Activated CD4-positive, alpha-beta T cell treated with anti-CD3 and anti-CD28 coated beads for 36 hours (primary cell): ENCODE results near the gene HAND2. TPM values are rescaled to one million over a fixed set of nuclear protein-coding genes. Genes with fewer than 3 reads are reported as not detected.

Experiments used
- ATAC-seq: fragments of 200-7000 bp; cut with Tn5 transposase; one replicate; pipeline ENCODE4 v1.10.0; 2021; ENCODE audit warnings: mild to moderate bottlenecking, moderate library complexity
- CTCF ChIA-PET: fragments of 350-600 bp; sonication (Branson Sonifier 250); formaldehyde crosslinking; loops from one replicate; lab custom pipeline; 2021; ENCODE audit warnings: antibody characterized with exemption; lab: Charles Lee
- POLR2A ChIA-PET: fragments of 350-600 bp; sonication (Branson Sonifier 250); formaldehyde crosslinking; loops from one replicate; lab custom pipeline; 2021; ENCODE audit warnings: antibody characterized with exemption, inconsistent platforms; lab: Charles Lee
- DNase-seq: peaks from one replicate; pipeline ENCODE4 v3.0.0-alpha.2; 2020
- H3K27ac Mint-ChIP-seq: one replicate; pipeline ENCODE4 v1.8.0; 2021; ENCODE audit warnings: mixed read lengths
- H3K27me3 Mint-ChIP-seq: one replicate; pipeline ENCODE4 v1.8.0; 2021; ENCODE audit warnings: mixed read lengths
- H3K36me3 Mint-ChIP-seq: one replicate; pipeline ENCODE4 v1.8.0; 2021; ENCODE audit warnings: low read depth, mixed read lengths
- H3K4me1 Mint-ChIP-seq: one replicate; pipeline ENCODE4 v1.8.0; 2021; ENCODE audit warnings: mixed read lengths
- H3K4me3 Mint-ChIP-seq: one replicate; pipeline ENCODE4 v1.8.0; 2021; ENCODE audit warnings: mild to moderate bottlenecking, moderate library complexity, mixed read lengths
- H3K9me3 Mint-ChIP-seq: one replicate; pipeline ENCODE4 v1.8.0; 2021; ENCODE audit warnings: low read depth, mixed read lengths
- intact Hi-C, 2 experiments: fragments of 100-400 bp; cut with DNase I in 1 of 2; cut with micrococcal nuclease in 1 of 2; formaldehyde crosslinking; loops; one replicate each; pipeline versions ENCODE4 v1.14.2 to v1.15.1; 2022 to 2024; cut with DNase I, micrococcal nuclease
- total RNA-seq, 2 experiments: library from RNA; stranded (reverse); gene quantifications; one replicate each; pipeline ENCODE4 v1.2.3, GENCODE V29; 2021

The HAND2 gene
- total RNA-seq, 2 experiments from 2014 or later: not detected

DNA sequence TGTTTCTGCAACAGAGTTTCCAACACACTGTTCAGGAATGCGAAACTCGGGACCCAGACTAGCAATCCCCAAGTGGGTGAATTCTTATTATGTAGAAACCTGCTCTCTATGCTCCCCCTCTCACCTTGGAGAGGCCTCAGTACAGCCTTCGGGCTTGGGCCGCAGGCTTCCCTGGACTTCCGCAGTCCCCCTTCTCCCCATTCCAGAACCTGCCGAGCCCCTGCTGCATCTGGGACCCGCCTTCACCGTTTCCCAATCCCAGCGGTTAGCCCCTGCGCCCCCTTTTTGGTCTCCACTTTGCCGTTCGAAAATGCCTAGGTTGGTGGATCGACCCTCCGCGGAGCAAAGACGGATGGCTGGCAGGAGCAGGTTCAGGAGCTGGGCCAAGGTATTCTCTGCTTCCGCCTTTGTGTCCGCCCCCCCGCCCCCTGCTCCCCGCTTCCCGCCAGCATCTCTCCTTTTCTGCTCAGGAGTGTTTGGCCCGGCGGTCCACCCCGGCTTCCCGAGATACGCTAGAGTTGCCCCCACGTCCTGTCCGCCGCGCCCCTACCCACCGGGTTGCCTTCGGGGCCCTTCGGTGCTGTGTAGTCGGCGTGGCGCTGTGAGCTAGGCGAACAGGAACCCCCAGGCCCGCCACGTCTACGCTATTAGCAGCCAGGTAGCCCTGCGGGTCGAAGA is 11.5 kb downstream of the HAND2 start:
- Mint-ChIP-seq H3K36me3 (no peaks in the 10 kb centered on the region), H3K9me3 (no peaks in the 10 kb centered on the region), H3K4me1 (peaks cover 22% of the 10 kb centered on the region), H3K4me3 (no peak overlapping the region), H3K27me3 (peaks cover 84% of the 10 kb centered on the region), H3K27ac (no peak overlapping the region)
- intact Hi-C loops: no loop called here
- ATAC-seq (no peak), DNase-seq (no peak)
- ChIA-PET POLR2A (no interaction called here), CTCF (interaction anchor here (0.6 kb wide), 1 partner anchor 683 kb away, joined by 3 read pairs; no protein-coding TSS in a partner anchor)

DNA sequence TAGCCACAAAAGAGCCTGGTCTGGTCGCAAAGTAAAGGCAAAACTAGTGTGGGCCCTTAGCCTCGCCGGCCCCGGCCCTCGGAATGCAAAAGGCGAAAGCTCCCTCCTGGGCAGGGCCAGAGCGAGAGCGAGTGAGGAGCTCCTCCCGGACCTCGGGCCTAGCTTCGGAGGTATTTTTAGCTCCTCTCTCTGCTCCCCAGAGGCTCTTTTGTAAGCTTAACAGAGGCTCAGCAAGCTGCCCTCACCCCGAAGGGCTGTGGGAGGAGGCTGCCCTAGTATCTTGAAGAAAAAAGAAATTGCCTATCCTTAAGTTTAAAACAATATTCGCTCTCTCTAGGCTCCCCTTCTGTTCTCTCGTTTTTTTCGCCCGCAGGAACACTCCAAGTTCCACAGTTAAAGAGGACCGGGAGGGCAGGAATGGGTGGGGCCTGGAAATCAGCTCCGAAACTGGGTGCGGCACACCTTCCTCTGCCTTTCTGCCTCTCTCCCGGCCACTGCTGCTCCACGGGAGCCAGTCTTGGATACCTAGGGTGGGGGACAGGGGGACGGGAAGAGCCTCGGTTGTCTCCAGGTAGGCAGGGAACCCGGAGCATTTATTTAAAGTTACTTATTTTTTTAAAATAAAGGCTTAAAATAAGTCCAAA is 12.1 kb downstream of the HAND2 start:
- peaks cover 21% of the 10 kb centered on the region for H3K4me1 Mint-ChIP-seq
- H3K36me3 Mint-ChIP-seq: no peaks in the 10 kb centered on the region
- no peaks in the 10 kb centered on the region for H3K9me3 Mint-ChIP-seq
- intact Hi-C loops: loop anchor here (2.0 kb wide), 2 partner anchors 13 to 15 kb away; partner anchors contain the start of gene HAND2 (in 1 of the 2)
- H3K27ac Mint-ChIP-seq: no peak overlapping the region
- H3K4me3 Mint-ChIP-seq: no peak overlapping the region
- CTCF ChIA-PET: interaction anchor here (0.5 to 0.9 kb wide), 2 partner anchors 9 to 12 kb away, joined by 3 read pairs; no protein-coding TSS in a partner anchor
- POLR2A ChIA-PET: no interaction called here
- DNase-seq (no peak), ATAC-seq (no peak)
- H3K27me3 Mint-ChIP-seq: peaks cover 84% of the 10 kb centered on the region

DNA sequence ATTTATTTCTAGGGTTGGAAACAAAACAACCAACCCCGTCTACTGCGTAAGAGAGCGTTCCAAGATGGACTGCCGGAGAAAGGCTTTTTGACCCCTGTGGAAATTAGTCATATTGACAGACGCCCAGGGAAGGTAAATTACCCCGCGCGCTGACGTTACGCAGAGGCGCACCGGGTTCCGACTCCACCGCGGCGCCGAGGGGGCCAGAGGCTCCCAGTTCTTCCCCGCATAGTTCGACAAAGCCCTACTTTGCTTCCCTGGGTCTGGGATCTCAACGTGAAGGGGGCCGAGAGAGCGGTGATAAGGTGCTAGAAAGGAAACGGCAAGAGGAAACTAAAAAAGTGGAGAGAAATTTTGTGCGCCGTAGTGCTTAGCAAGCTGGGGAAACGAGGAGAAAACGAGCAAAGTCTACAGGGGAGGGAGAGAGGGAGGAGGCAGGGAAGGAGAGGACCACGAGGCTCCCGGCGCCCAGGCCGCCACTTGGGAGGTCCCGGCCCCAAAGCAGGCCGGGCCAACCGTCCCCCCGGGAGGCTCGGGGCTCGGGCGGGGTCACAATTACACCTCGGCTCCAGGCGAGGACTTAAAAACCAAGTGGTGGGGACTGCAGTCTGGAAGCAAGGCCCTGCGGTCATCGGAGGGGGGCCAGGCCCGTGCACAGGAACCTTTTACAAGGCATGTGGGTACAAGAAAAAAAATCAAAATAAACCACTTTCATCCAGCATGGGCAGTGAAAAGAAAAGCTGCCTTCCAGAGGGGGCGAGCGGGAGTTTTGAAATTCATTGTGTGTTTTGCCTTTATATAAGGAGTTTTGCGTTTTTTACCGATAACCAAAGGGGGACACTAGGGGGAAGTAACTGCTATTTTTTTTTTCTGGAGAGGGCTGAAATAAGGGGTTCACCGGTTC is 13.2 kb downstream of the HAND2 start:
- DNase-seq (no peak), ATAC-seq (no peak)
- no peak overlapping the region for H3K27ac Mint-ChIP-seq
- no peak overlapping the region for H3K4me3 Mint-ChIP-seq
- H3K9me3 Mint-ChIP-seq: no peaks in the 10 kb centered on the region
- POLR2A ChIA-PET: no interaction called here
- no peaks in the 10 kb centered on the region for H3K36me3 Mint-ChIP-seq
- intact Hi-C loops: loop anchor here (2.0 kb wide), 2 partner anchors 14 to 16 kb away; partner anchors contain the start of gene HAND2 (in 1 of the 2)
- peaks cover 11% of the 10 kb centered on the region for H3K4me1 Mint-ChIP-seq
- CTCF ChIA-PET: interaction anchor here (0.5 kb wide), 1 partner anchor 10 kb away, joined by 3 read pairs; no protein-coding TSS in a partner anchor
- peaks cover 83% of the 10 kb centered on the region for H3K27me3 Mint-ChIP-seq

DNA sequence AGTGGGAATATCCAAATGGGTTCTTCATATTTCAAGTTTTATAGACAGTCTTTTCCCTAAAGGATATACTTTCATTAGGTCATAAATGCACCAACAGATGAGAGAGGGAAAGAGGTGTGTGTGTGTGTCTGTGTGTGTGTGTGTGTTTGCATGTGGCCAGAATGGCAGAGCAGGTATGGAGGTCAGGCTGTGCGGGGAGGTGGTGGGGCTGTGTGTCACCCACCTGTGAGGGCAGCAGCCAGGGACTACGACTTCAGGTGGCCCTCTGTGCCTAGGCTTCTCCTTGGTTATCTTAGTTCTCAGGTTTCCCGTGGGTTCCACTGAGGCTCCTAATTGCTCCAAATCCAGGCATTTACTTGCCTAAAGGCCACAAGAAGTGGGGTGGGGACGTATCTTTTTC is 14.6 kb downstream of the HAND2 start:
- DNase-seq: no peak
- CTCF ChIA-PET: interaction anchor here (1.3 kb wide), 1 partner anchor 10 kb away, joined by 6 read pairs; no protein-coding TSS in a partner anchor
- Mint-ChIP-seq H3K27me3 (peaks cover 78% of the 10 kb centered on the region), H3K9me3 (no peaks in the 10 kb centered on the region), H3K4me1 (peaks cover 8% of the 10 kb centered on the region), H3K27ac (no peak overlapping the region), H3K4me3 (no peak overlapping the region), H3K36me3 (peaks cover 2% of the 10 kb centered on the region)
- ATAC-seq: no peak
- POLR2A ChIA-PET: no interaction called here
- intact Hi-C loops: no loop called here

DNA sequence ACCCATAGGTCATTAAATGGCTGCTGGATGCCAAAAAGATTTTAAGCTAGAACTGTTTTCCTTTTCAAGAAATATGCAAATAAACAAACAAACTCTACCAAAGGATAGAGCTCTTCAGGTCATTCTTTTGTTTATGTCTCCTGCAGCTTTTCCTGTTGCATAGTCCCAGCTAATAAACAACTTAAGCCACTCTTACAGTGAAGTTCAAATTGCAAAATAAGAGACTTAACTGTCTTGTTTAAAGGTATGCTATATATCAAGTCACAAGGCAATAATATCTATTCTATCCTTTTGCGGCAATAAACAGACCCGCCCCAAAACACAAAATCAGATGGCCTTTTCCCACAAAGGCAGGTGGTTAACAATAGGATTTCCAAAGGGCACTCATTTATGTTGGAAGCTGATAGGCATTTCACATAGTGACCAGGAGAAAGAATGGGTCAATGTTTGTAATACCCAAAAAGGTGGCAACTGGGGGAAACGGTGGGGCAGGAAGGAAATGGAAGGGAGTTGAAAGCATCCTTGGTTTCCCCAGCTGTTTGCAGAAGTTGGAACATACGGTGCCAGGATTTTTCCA is 15.3 kb downstream of the HAND2 start:
- ChIA-PET POLR2A (no interaction called here), CTCF (interaction anchor here (0.6 to 1.3 kb wide), 2 partner anchors 9 to 28 kb away, joined by 3 to 6 read pairs; no protein-coding TSS in a partner anchor)
- ATAC-seq (no peak), DNase-seq (no peak)
- peaks cover 3% of the 10 kb centered on the region for H3K36me3 Mint-ChIP-seq
- intact Hi-C loops: no loop called here
- H3K9me3 Mint-ChIP-seq: no peaks in the 10 kb centered on the region
- H3K4me3 Mint-ChIP-seq: no peak overlapping the region
- H3K27me3 Mint-ChIP-seq: peaks cover 73% of the 10 kb centered on the region
- H3K27ac Mint-ChIP-seq: no peak overlapping the region
- H3K4me1 Mint-ChIP-seq: peaks cover 9% of the 10 kb centered on the region

DNA sequence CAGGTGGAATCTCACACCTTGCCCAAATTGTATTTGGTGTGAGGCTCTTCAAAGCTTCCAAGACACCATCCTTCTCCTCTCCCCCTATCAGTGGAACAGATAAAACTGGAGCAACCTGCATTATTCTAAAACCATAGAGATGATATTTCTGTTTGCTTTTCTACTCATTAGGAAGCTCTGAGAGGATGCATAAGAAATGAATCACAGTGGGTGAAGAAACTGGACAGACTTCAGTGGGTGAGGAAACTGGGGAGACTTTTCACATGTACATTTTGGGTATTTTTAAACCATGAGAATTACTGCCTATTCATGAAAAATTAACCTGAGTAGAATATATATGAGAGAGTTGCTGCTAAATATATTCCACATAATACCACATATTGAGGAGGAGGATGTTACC is 16.4 kb downstream of the HAND2 start:
- no peak for ATAC-seq
- DNase-seq: no peak
- Mint-ChIP-seq H3K36me3 (peaks cover 3% of the 10 kb centered on the region), H3K9me3 (no peaks in the 10 kb centered on the region), H3K27me3 (peaks cover 68% of the 10 kb centered on the region), H3K4me1 (peaks cover 11% of the 10 kb centered on the region), H3K4me3 (no peak overlapping the region), H3K27ac (no peak overlapping the region)
- intact Hi-C loops: no loop called here
- ChIA-PET CTCF (interaction anchor here (0.7 kb wide), 1 partner anchor 66 kb away, joined by 3 read pairs; no protein-coding TSS in a partner anchor), POLR2A (no interaction called here)

DNA sequence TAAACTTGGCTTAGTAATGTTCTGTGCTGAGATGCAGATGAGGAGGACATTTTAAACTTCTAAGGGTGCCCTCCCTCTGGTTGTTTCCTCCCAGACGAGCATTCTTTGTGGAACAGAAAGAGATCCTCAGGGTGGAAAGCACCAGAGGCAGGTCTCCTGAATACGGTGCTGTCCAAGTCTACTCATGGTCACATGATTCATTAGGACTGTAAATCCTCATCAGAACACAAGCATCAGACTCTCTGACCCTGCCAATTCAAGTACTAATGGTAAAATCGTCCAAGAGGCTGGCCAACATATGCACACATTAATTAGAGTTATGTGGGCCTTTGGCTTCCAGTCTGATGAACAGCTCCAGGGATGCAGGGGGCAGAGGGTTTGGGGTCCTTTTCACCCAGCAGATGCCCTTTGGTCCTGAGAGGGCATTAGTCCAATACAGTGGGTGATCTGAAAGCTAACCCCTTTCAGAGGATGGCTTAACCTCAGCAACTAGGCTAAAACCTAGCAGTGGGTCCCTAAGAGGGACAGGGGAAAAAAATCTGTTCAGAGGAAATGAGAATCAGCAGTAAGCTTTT is 18.2 kb downstream of the HAND2 start:
- Mint-ChIP-seq H3K9me3 (no peaks in the 10 kb centered on the region), H3K4me1 (peaks cover 26% of the 10 kb centered on the region), H3K4me3 (no peak overlapping the region), H3K27ac (no peak overlapping the region), H3K27me3 (peaks cover 72% of the 10 kb centered on the region), H3K36me3 (peaks cover 7% of the 10 kb centered on the region)
- POLR2A ChIA-PET: no interaction called here
- no peak for ATAC-seq
- CTCF ChIA-PET: no interaction called here
- DNase-seq: no peak
- intact Hi-C loops: no loop called here

DNA sequence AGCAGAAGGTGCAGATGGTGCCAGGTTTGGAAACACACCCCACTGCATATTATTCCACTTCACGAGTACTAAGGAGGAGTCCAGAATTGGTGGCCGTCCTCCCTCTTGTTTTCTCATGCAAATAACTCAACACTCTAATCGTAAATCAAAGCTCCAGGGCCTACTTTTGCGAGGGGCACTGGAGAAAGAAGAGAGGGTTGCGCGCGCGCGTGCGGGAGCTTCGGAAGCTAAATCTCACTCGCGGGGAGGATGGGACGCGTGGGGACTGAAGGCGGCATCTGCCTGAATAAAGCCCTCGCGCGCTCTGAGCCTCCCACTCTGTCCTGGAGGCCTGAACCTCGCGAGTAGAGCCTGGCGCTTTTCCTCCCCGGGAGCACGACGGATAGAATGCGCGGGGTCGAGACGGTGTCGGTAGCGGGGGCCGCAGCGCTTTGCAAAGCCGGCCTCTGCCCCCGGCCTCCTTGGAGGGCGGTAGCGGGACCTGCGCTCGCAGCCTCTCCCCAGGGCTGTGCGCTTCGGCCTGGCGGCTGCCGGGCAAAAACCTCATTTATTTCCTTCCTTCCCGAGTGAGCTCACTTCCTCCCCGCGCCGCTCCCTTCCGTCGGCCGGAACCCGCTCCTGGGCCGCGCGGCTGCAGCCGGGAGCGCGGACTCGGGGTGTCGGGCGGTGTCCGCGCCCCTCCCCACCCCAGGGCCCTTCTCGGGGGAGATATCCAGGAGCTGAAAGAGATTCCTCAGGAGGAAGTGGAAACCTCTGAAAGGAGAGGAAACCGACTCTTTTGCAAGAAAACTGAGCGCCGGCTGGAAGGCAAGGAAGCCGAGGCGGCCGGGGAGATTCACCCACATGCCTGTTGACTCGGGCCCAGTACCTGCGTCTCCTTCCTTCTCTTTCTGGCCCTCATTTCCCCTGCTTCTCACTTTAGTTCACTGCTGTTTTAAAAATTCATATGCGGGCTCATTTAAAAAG is 20.7 kb downstream of the HAND2 start:
- DNase-seq (peak; percentile 47), ATAC-seq (peak; percentile 28)
- Mint-ChIP-seq H3K27me3 (peaks cover 75% of the 10 kb centered on the region), H3K36me3 (peaks cover 7% of the 10 kb centered on the region), H3K4me3 (peak overlapping the region; percentile 69), H3K9me3 (no peaks in the 10 kb centered on the region), H3K27ac (no peak overlapping the region), H3K4me1 (peaks cover 33% of the 10 kb centered on the region)
- CTCF ChIA-PET: interaction anchor here (0.6 to 0.8 kb wide), 2 partner anchors 438 to 649 kb away, joined by 4 to 5 read pairs; no protein-coding TSS in a partner anchor
- POLR2A ChIA-PET: no interaction called here
- intact Hi-C loops: loop anchor here (5.0 to 10.0 kb wide), 4 partner anchors 243 to 775 kb away; partner anchors contain the start of genes CEP44 (in 1 of the 2) and FBXO8 (in 1 of the 2)

DNA sequence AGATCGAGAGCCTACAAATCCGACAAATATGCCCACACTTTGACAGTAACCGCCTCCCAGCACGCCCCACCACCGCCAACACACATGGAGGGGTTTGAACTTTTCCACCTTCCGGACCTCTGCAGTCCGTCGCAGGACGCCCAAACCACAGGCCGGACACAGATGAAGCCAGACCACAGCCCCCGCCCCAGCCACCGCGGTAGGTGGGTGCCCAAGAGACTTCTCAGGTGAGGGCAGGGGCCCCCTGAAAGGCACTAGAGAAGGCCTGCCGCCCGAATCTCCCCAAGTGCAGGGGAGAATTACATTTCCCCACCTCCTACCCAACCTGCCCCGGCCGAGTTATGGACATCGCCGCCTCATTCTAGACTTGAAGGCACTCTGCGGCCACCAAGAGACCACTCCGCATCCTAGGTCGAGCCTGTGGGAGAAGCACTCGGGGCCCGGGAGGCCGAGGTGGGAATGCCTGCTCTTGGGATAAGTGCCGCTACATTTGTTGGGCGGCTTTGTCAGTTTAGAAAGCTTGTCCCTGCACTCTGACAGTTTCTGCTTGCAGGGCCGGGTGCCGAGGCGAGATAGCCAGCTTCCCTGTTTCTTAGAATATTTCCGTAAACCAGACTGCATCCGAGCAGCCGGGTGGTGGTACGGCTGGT is 21.5 kb downstream of the HAND2 start:
- H3K36me3 Mint-ChIP-seq: peaks cover 7% of the 10 kb centered on the region
- H3K27ac Mint-ChIP-seq: no peak overlapping the region
- ChIA-PET CTCF (no interaction called here), POLR2A (no interaction called here)
- H3K9me3 Mint-ChIP-seq: no peaks in the 10 kb centered on the region
- peak overlapping the region; percentile 69 for H3K4me3 Mint-ChIP-seq
- H3K27me3 Mint-ChIP-seq: peaks cover 77% of the 10 kb centered on the region
- ATAC-seq: no peak
- no peak for DNase-seq
- H3K4me1 Mint-ChIP-seq: peaks cover 33% of the 10 kb centered on the region
- intact Hi-C loops: loop anchor here (5.0 to 10.0 kb wide), 4 partner anchors 244 to 776 kb away; partner anchors contain the start of genes CEP44 (in 1 of the 2) and FBXO8 (in 1 of the 2)
